Measurements from ENCODE around the gene SELENOI. TPM values are rescaled to one million over a fixed set of nuclear protein-coding genes. Genes with fewer than 3 reads are reported as not detected.

Gene SELENOI
- total and polyA plus RNA-seq, 2 of the 4 experiments (the other 2 are of a cell fraction) = 5.1 to 25.1 TPM

GRCh38 chr2:26359886-26360473 lies 14.0 kb downstream of the SELENOI start:
- Histone ChIP-seq H2BK20ac (ENCODE audit: low read depth, low read length) (no peak overlapping the region), H2AK5ac (ENCODE audit: low read depth, low read length) (no peak overlapping the region), H4K5ac (ENCODE audit: low read depth, low read length) (no peak overlapping the region), H3K4ac (ENCODE audit: low read depth, low read length) (no peak overlapping the region), H3K4me2 (ENCODE audit: low read depth, low read length) (no peak overlapping the region), H3K9ac (ENCODE audit: low read depth, low read length) (no peak overlapping the region), H2AK9ac (replicated peaks; ENCODE audit: low read depth, low read length, poor library complexity) (no peak overlapping the region), H4K8ac (ENCODE audit: low read depth in 2 of 2, low read length in 2 of 2) (no peak overlapping the region), H3K9me3 (ENCODE audit: control insufficient read depth, insufficient read depth, low read length) (no peaks in the 10 kb centered on the region), H3K18ac (ENCODE audit: low read depth, low read length) (no peak overlapping the region), H2BK120ac (ENCODE audit: low read depth, low read length) (no peak overlapping the region), H3K79me1 (ENCODE audit: low read depth in 1 of 2, low read length in 2 of 2) (peaks cover 16 to 67% of the 10 kb centered on the region in 2 experiments), H3K4me1 (ENCODE audit: control insufficient read depth, insufficient read depth, low read length) (peaks cover 6% of the 10 kb centered on the region), H3K27me3 (ENCODE audit: control insufficient read depth, insufficient read depth, low read length) (no peaks in the 10 kb centered on the region), H3K27ac (ENCODE audit: insufficient read depth, low read length) (no peak overlapping the region), H2AFZ (replicated peaks; ENCODE audit: low read length, poor library complexity) (no peak overlapping the region), H4K20me1 (ENCODE audit: insufficient read depth, low read length) (peaks cover 17% of the 10 kb centered on the region; the same call in 1 of the 2 replicates), H3K4me3 (ENCODE audit: insufficient read depth, low read depth, low read length) (no peak overlapping the region), H3K14ac (replicated peaks; ENCODE audit: low read depth, low read length) (no peak overlapping the region), H3K23ac (ENCODE audit: low read depth, low read length) (no peak overlapping the region), H3K9me1 (ENCODE audit: insufficient read depth, low read length) (peaks cover 6% of the 10 kb centered on the region), H4K91ac (ENCODE audit: insufficient read depth, low read depth, low read length) (no peak overlapping the region), H3K36me3 (ENCODE audit: control insufficient read depth, insufficient read depth, low read length) (no peaks in the 10 kb centered on the region), H2BK5ac (ENCODE audit: low read depth, low read length, poor library complexity, severe bottlenecking) (no peak overlapping the region), H3K56ac (ENCODE audit: extremely low read depth, insufficient read depth, low read length) (no peak overlapping the region), H2BK15ac (ENCODE audit: low read depth, low read length) (no peak overlapping the region)
- ATAC-seq (ENCODE audit: low read depth) = no peak
- TF ChIP-seq RAD21 (IDR thresholded peaks at IDR 0.05; ENCODE audit: low read length) (no peak), FOS (IDR thresholded peaks at IDR 0.05; ENCODE audit: low read depth, low read length) (no peak), RFX5 (IDR thresholded peaks at IDR 0.05; ENCODE audit: low read depth, low read length) (no peak), SMC3 (IDR thresholded peaks at IDR 0.05; ENCODE audit: low read depth, low read length) (no peak), ELK1 (IDR thresholded peaks at IDR 0.05; ENCODE audit: borderline replicate concordance, low read depth, low read length) (no peak), BHLHE40 (IDR thresholded peaks at IDR 0.05; ENCODE audit: low read depth, low read length) (no peak), RCOR1 (IDR thresholded peaks at IDR 0.05; ENCODE audit: insufficient replicate concordance, low read length) (no peak), CEBPB (IDR thresholded peaks at IDR 0.05; ENCODE audit: low read depth, low read length) (no peak), USF2 (IDR thresholded peaks at IDR 0.05; ENCODE audit: low read depth, low read length) (no peak), MAFK (IDR thresholded peaks at IDR 0.05; ENCODE audit: low read depth, low read length) (no peak), NFE2L2 (IDR thresholded peaks at IDR 0.05; ENCODE audit: low read depth, low read length) (no peak), CHD1 (IDR thresholded peaks at IDR 0.05; ENCODE audit: low read depth, low read length) (no peak), MAZ (IDR thresholded peaks at IDR 0.05; ENCODE audit: borderline replicate concordance, low read depth, low read length) (no peak), CTCF (conservative IDR thresholded peaks at IDR 0.05; ENCODE audit: low read depth, low read length) (no peak), MXI1 (IDR thresholded peaks at IDR 0.05; ENCODE audit: borderline replicate concordance, low read depth, low read length) (no peak), POLR2A (IDR thresholded peaks at IDR 0.05; ENCODE audit: low read depth, low read length) (no peak)
- dilution Hi-C loops (cut with HindIII; ENCODE audit: low sequenced_read_pairs, unreplicated experiment) = no loop called here
- intact Hi-C loops (cut with micrococcal nuclease) = no loop called here
- no peak for DNase-seq
- POLR2A ChIA-PET (ENCODE audit: unreplicated experiment) = no interaction called here
- no CpG with 5 or more reads among the region's 4 CpGs for WGBS, 2 experiments (ENCODE audit: extremely low coverage in 2 of 2, insufficient read length in 1 of 2)
- BruUV-seq (replicated peaks) = no TSS peak
- in situ Hi-C loops (cut with MboI; ENCODE audit: low sequenced_read_pairs) = no loop called here
- CTCF ChIA-PET = interaction anchor here (0.6 kb wide), 1 partner anchor 478 kb away, joined by 4 read pairs; no protein-coding TSS in a partner anchor
